HEK293T (cell line): ENCODE measurements around the gene MLXIP.
"Not testable (repeated sequence)": the region's sequence is repeated elsewhere in the genome, so short reads cannot be mapped to it uniquely, and the experiment has no call there.

Experiments
- CTCF ChIA-PET: fragments of 350-600 bp; formaldehyde crosslinking; extraction: SDS; loops from one replicate; lab custom pipeline; 2021; ENCODE audit warnings: antibody characterized with exemption, inconsistent platforms; lab: Yijun Ruan, JAX
- POLR2A ChIA-PET: fragments of 350-600 bp; formaldehyde crosslinking; extraction: SDS; loops from one replicate; lab custom pipeline; 2020; ENCODE audit warnings: antibody characterized with exemption, inconsistent platforms; lab: Yijun Ruan, JAX
- DNase-seq: peaks from one replicate; pipeline ENCODE4 v3.0.0; 2012; ENCODE audit warnings: mixed read lengths; ENCODE audit errors: extremely low spot score
- ARNT ChIP-seq: fragments of 450-650 bp; IDR thresholded peaks from 2 replicates; pipeline ENCODE4 v1.6.1; 2017; ENCODE audit warnings: mild to moderate bottlenecking
- BHLHE40 ChIP-seq: fragments of 450-650 bp; IDR thresholded peaks from 2 replicates; pipeline ENCODE4 v1.6.1; 2016; ENCODE audit warnings: mild to moderate bottlenecking, moderate library complexity, borderline replicate concordance
- CTBP1 ChIP-seq: fragments of 450-650 bp; IDR thresholded peaks from 2 replicates; pipeline ENCODE4 v1.6.1; 2016; ENCODE audit warnings: borderline replicate concordance
- ELF4 ChIP-seq: fragments of 450-650 bp; IDR thresholded peaks from 2 replicates; pipeline ENCODE4 v1.6.1; 2017; ENCODE audit warnings: antibody characterized with exemption
- FOXA1 ChIP-seq: fragments of 450-650 bp; IDR thresholded peaks from 2 replicates; pipeline ENCODE4 v1.6.1; 2016; ENCODE audit warnings: mild to moderate bottlenecking
- FOXK2 ChIP-seq: fragments of 450-650 bp; IDR thresholded peaks from 2 replicates; pipeline ENCODE4 v1.6.1; 2016; ENCODE audit warnings: mild to moderate bottlenecking
- FOXM1 ChIP-seq: fragments of 450-650 bp; IDR thresholded peaks from 2 replicates; pipeline ENCODE4 v1.6.1; 2017; ENCODE audit warnings: mild to moderate bottlenecking, borderline replicate concordance
- HDGF ChIP-seq: fragments of 450-650 bp; IDR thresholded peaks from 2 replicates; pipeline ENCODE4 v1.6.1; 2017; ENCODE audit warnings: antibody characterized with exemption, borderline replicate concordance
- L3MBTL2 ChIP-seq: fragments of 450-650 bp; conservative IDR thresholded peaks from 2 replicates; pipeline ENCODE4 v1.6.1; 2016; ENCODE audit warnings: mild to moderate bottlenecking
- LEF1 ChIP-seq: fragments of 450-650 bp; IDR thresholded peaks from 2 replicates; pipeline ENCODE4 v1.6.1; 2017; ENCODE audit warnings: mild to moderate bottlenecking, borderline replicate concordance
- NFRKB ChIP-seq: fragments of 450-650 bp; IDR thresholded peaks from 2 replicates; pipeline ENCODE4 v1.6.1; 2016; ENCODE audit warnings: mild to moderate bottlenecking, moderate library complexity
- PKNOX1 ChIP-seq: fragments of 450-650 bp; IDR thresholded peaks from 2 replicates; pipeline ENCODE4 v1.6.1; 2016
- SP1 ChIP-seq: fragments of 450-650 bp; IDR thresholded peaks from 2 replicates; pipeline ENCODE4 v1.6.1; 2017
- SUZ12 ChIP-seq: fragments of 450-650 bp; IDR thresholded peaks from 2 replicates; pipeline ENCODE4 v1.6.1; 2016; ENCODE audit warnings: mild to moderate bottlenecking
- TARDBP ChIP-seq: fragments of 450-650 bp; IDR thresholded peaks from 2 replicates; pipeline ENCODE4 v1.6.1; 2016
- ZNF384 ChIP-seq: fragments of 450-650 bp; IDR thresholded peaks from 2 replicates; pipeline ENCODE4 v1.6.1; 2016

The MLXIP gene

GRCh38 chr12:122167356-122167925 lies 88.9 kb downstream of the MLXIP start:
- POLR2A ChIA-PET, result no interaction called here
- CTCF ChIA-PET, result no interaction called here
- TF ChIP-seq L3MBTL2, result no peak
- no peak for TF ChIP-seq PKNOX1
- TF ChIP-seq ELF4, result no peak
- TF ChIP-seq ARNT, result no peak
- TF ChIP-seq SP1, result no peak
- no peak for TF ChIP-seq FOXM1
- no peak for TF ChIP-seq BHLHE40
- TF ChIP-seq FOXA1, result no peak
- no peak for TF ChIP-seq FOXK2
- no peak for DNase-seq

DNA sequence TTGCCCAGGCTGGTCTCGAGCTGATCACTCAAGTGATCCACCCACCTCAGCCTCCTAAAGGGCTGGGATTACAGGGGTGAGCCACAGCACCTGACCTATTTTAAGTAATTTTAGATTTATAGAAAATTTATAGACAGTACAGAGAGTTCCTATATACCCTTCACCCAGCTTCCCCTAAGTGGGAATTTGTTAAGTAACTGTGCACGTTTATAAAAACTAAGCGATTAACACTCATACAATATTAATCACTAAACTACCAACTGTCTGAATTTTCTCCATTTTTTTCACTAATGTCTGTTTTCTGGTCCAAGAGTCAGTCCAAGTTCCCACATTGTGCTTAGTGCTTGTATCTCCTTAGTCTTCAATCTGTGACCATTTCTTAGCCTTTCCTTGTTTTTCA lies 89.9 kb downstream of the MLXIP start:
- ChIA-PET CTCF (no interaction called here), POLR2A (no interaction called here)
- DNase-seq, result no peak
- TF ChIP-seq BHLHE40, result no peak
- TF ChIP-seq PKNOX1, result no peak
- TF ChIP-seq L3MBTL2, result no peak
- TF ChIP-seq FOXK2, result no peak
- no peak for TF ChIP-seq NFRKB
- TF ChIP-seq LEF1, result no peak
- no peak for TF ChIP-seq ZNF384
- no peak for TF ChIP-seq SP1
- no peak for TF ChIP-seq HDGF
- TF ChIP-seq FOXA1, result no peak
- TF ChIP-seq ARNT, result no peak
- TF ChIP-seq CTBP1, result no peak

- POLR2A ChIA-PET, result no interaction called here
- CTCF ChIA-PET, result no interaction called here
- DNase-seq, result no peak
Observed at GRCh38 chr12:122171399-122171798, 92.8 kb downstream of the MLXIP start.

GRCh38 chr12:122172262-122172939 lies 93.8 kb downstream of the MLXIP start:
- DNase-seq, result no peak
- ChIA-PET CTCF (interaction anchor here (0.6 kb wide), 1 partner anchor 124 kb away, joined by 3 read pairs; no protein-coding TSS in a partner anchor), POLR2A (no interaction called here)
- TF ChIP-seq ELF4 (no peak), ZNF384 (no peak), NFRKB (no peak), TARDBP (no peak), CTBP1 (no peak), LEF1 (no peak), L3MBTL2 (no peak), FOXM1 (no peak), PKNOX1 (no peak), ARNT (no peak)

More at GRCh38 chr12:122171399-122171798, 92.8 kb downstream of the MLXIP start:
- TF ChIP-seq PKNOX1, result no peak
- TF ChIP-seq SP1, result no peak
- no peak for TF ChIP-seq FOXA1
- no peak for TF ChIP-seq BHLHE40
- no peak for TF ChIP-seq LEF1
- TF ChIP-seq L3MBTL2, result no peak
- no peak for TF ChIP-seq TARDBP
- TF ChIP-seq NFRKB, result no peak
- no peak for TF ChIP-seq ELF4
- no peak for TF ChIP-seq SUZ12
- TF ChIP-seq ZNF384, result no peak
- no peak for TF ChIP-seq FOXK2

DNA sequence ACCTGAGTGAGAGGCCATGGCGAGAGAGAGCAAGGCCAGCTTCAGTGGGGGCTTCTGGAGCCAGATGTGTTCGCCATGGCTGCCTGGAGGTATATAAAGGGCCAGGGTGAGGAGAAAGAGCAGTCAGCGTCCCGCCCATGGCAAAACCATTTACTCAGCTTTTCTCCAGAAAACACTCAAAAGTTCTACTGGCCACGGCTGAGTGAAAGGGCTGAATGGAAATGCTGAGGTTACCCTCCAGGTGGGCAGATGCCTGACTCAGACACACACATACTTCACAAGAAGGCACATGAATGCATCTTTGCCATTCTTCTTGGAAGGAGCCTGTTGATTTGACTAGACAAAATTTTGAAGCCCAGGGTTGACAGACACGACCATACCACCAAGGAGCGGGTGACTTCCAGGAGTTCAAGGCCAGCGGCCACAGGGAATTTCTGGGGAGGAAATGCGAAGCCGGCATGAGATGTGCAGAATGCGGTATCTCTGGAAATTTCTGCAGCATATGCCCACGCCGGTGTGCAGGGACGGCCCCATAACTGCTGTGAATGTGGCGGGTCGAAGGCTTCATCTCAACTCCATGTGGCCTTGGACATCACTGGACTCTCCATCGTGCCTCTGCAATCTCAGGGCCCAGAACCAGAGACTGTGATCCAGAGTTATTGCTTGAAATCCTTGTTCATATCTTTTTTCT lies 95.7 kb downstream of the MLXIP start, which contains the start of gene IL31:
Gene IL31 (minus strand): TSS at position 67 of the 691 bp plus-strand sequence. CDS start 49 bp downstream, at position 18.
- CTCF ChIA-PET, result interaction anchor here (0.6 kb wide), 1 partner anchor 85 kb away, joined by 13 read pairs; no protein-coding TSS in a partner anchor
- POLR2A ChIA-PET, result no interaction called here
- no peak for DNase-seq
- TF ChIP-seq PKNOX1 (no peak), FOXA1 (no peak), LEF1 (no peak), SP1 (no peak), TARDBP (no peak), HDGF (no peak), CTBP1 (no peak), NFRKB (no peak), L3MBTL2 (no peak), ELF4 (no peak), BHLHE40 (no peak), SUZ12 (no peak), FOXM1 (no peak), ZNF384 (no peak), ARNT (no peak), FOXK2 (no peak)

DNA sequence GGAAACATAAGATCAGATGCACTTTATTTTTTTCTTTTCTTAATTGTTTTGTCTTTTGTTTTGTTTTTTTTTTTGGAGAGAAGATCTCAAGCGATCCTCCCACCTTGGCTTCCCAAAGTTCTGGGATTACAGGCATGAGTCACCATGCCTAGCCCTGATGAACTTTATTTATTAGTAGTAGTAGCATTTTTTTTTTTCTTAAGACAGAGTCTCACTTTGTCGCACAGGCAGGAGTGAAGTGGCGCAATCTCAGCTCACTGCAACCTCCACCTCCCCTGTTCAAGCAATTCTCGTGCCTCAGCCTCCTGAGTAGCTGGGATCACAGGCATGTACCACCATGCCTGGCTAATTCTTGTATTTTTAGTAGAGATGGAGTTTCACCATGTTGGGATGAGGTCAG lies 97.9 kb downstream of the MLXIP start:
- POLR2A ChIA-PET, DNase-seq: not testable (repeated sequence)
- CTCF ChIA-PET, result interaction anchor here (0.5 kb wide), 1 partner anchor 15 kb away, joined by 3 read pairs; no protein-coding TSS in a partner anchor
